NCI-H1092 treated with DMSO at 0.1 percent for 48 hours (cell line): ENCODE results near the gene GKN2.

Experiments
- DNase-seq: peaks from one replicate; lab custom pipeline; 2025; lab: John Stamatoyannopoulos, UW

GKN2 gene

DNA sequence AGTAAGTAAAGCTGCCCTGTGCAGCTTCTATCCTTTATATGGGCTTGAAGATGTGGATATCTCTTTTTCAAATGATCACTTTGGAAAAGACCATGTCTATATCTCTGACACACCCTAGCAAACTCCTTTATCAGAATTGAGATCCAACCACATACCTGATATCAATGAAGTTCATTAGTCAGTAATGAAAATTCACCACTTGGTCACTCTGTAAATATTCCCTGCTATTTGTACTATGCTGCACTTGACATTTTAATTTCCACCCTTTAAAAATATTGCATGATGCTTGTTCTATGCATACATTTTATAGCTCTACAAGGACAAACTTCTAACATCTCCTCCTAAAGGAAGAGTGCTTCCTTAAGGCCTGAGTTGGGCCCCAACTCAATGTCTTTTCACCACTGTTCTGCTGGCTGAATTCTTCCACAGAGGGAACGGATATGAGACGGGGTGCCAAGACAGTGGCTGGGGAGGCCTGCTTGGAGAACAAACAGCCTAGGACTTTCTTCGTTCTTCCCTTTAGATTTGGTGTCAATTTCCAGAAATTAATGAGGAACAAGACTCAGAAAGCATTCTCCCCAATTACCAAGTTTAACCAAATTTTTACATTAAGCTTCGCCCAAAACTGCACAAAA is at the start of gene GKN2:
TSS of gene GKN2 (minus strand) at position 7 of the 635 bp plus-strand sequence. CDS start 32 bp downstream, outside the sequence.
- no peak for DNase-seq

GRCh38 chr2:69001879-69002278 is 49.2 kb upstream of the GKN2 start:
- no peak for DNase-seq

DNA sequence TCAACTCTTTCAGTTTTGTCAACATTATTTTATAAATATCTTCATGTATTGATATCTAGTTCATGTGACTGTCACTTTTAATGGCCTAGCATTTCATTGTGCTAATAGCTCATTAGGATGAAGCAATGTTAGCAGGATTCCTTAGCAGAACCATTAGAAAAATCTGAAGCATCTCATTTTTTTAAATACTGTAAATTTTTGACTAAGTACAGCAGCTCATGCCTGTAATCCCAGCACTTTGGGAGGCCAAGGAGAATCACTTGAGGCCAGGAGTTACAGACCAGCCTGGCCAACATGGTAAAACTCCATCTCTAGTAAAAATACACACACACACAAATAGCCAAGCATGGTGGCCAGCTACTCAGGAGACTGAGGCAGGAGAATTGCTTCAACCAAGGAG is 44.7 kb upstream of the GKN2 start:
- DNase-seq: no peak

- DNase-seq: no peak
These were observed 43.2 kb upstream of the GKN2 start for GRCh38 chr2:68995916-68996315.

DNA sequence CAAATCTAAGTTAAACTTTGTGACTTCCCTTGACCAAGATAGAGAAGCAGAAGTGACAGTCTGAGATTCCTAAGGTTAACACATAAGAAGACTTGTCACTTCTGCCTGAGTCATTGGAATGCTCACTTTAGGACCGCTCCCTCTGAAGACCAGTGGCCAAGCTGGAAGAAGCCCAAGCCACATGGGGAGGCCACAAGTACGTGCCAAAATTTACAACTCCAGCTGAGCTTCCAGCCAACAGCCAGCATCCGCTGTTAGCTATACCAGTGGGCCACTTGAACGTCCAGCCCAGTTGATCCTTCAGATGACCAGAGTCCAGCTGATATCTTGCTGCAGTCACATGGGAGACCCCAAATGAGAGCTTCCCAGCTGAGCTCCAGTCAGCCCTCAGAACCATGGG is 42.2 kb upstream of the GKN2 start:
- DNase-seq: no peak

DNA sequence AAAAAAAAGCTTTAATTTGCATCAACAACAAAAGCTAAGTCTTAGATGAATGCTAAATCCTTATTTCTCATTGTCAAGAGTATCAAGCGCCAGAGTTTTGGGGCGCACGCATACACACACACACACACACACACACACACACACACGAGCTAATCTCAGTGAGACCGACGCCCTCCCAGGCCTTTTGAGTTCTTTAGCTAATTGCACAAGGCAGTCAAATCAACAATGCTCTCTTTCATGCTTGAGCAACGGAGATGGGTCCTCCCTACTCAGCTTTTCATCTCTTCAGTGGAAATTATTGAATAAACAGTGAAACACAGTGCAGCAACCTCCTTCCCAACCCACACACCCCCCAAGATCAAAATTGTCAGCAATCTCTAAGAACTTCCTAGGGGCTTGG is 41.0 kb upstream of the GKN2 start:
- DNase-seq: no peak

DNA sequence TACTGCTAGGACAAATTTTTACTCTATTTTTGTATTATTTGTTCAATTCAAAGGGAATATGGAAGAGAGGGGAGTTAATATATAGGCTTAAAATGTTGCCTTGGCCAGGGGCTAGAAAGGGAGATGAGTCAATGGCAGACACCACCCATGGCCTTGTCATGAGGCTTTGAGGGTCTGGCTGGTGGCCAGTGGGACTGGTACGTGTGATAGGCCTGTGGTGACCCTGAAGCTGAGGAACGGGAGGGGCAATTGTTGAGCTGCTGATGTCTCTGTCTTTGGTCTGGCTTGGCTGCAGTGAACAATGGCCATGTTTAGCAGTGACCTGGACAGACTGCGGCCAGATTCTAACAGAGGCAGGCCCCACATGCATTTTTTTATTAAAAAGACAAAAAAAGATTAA is 40.2 kb upstream of the GKN2 start:
- no peak for DNase-seq

DNA sequence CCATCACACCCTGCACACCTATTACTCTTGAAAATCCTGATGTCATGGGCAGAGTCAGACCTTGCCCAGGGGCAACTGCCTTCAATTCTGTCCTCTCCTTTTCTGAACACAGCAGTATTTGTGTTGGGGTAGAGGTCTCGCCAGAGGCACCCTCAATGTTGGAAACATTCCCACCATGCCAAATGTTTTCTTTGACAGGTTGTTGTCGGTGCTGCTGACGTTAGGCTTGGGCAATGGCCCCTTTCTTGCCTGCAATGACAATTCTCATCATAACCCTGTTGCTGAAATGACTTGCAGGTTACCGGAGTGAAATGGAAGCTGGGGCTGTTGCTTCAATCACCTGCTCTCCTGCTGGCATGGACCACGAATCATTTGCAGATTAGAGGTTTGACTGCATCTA is 39.6 kb upstream of the GKN2 start:
- no peak for DNase-seq

DNA sequence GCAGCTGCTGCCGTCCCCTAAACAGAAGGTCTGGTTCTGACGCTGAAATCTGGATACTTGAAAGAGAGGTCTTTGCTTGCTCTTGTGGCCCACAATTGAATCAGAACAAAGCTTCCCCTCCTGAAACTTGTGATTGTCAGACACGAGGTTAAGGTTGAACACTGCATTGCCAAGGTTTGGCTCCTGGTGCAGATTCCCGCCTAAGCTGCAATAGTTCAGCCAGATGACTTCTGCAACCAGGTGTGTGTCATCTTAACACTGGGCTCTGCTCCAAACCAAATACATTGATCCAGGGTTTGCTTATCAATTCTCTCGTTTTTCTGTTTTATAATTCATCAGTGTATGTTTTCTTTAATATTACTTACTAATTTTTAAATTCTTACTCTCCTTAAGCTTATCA is 36.3 kb upstream of the GKN2 start:
- DNase-seq: no peak

DNA sequence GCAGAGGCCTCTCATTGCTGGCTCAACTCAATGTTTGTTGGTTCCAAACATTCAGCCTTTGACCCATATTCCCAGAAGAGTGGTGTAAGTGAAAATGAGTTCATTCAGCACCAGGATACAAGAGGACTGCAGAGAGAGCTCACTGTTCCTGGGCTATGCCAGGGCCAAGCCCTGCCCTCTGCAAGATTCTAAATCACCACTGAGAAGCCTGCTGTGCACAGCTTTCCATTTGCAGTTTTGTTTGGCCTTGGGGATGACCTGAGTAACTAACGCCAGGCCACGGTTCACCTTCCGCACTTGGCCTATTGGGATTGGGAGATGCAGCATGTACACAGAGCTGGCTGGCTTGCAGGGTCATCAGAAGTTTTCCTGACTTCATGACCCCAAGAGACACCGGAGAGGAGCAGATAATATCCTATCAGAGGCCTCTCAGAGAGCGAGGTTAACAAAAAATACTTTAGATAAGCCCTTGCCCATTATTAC is 34.4 kb upstream of the GKN2 start:
- no peak for DNase-seq

- DNase-seq: no peak
These were observed 28.3 kb upstream of the GKN2 start for GRCh38 chr2:68980956-68981355.

- DNase-seq: no peak
These were observed 25.4 kb upstream of the GKN2 start for GRCh38 chr2:68978098-68978497.

- no peak for DNase-seq
These were observed 24.8 kb upstream of the GKN2 start for GRCh38 chr2:68977453-68977852.

- DNase-seq: no peak
These were observed 23.2 kb upstream of the GKN2 start for GRCh38 chr2:68975844-68976243.

DNA sequence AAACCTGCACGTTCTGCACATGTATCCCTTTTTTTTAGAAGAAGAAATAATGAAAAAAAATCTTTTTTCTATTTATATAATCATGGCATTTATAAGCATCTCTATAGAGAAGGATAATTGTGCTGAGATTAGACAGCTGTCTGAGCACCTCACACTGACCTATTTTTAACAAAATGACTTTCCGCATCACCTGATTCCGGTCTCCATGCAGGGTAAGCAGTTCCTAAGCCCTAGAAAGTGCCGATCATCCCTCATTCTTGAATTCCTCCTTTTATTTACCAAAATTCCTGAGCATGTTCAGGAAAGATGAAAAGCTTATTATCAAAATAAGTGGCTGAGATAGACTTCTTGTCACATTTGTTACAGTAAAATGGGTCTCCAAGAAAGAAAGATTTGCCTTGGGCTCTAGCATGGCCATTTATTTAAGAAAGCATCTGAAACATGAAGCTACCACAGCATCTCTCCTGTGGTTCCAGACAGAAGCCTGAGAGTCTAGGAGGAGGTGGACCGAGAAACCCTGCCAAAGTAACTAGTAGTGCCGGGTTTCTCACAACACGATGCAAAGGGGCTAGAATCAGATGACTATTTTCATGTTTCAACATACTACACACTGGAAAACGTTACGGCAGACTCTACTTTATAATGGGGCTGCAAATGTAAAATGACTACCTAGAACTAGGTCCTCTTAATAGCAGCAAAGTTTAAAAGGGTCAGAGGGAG is 22.4 kb upstream of the GKN2 start:
- no peak for DNase-seq

GRCh38 chr2:68974251-68974650 is 21.6 kb upstream of the GKN2 start, which contains the start of gene GKN1:
Gene GKN1 (plus strand): TSS chr2:68974636. CDS start chr2:68974678, 42 bp downstream.
- DNase-seq: no peak

DNA sequence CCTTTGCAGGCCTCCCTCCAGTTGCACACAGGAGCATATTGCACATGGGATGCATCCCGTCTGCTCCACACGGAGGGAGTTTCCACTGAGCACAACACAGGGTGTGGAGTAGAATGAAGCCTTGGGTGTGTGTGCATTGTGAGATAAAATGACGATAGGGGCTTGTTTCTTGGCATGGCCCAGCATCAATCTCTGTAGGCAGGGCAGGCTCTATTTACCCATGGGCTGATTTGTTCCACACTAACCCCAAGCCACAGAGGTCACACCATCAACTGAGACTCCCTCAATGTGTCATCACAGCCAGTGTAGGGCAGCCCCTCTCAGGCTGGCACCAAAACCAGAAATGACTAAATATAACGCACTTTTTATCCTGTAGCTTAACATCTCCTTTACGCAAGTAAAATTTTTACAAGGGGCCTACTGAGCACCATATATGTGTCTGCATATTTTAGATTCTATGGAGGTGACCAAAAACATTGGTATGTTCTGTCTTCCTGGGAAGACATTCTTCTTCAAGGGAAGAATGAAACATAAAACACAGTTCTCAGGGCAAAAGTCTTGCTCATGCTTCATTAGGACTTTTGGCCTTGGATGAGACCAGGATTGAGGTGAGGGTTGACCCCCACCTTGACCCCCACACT is 19.0 kb upstream of the GKN2 start:
- DNase-seq: no peak

DNA sequence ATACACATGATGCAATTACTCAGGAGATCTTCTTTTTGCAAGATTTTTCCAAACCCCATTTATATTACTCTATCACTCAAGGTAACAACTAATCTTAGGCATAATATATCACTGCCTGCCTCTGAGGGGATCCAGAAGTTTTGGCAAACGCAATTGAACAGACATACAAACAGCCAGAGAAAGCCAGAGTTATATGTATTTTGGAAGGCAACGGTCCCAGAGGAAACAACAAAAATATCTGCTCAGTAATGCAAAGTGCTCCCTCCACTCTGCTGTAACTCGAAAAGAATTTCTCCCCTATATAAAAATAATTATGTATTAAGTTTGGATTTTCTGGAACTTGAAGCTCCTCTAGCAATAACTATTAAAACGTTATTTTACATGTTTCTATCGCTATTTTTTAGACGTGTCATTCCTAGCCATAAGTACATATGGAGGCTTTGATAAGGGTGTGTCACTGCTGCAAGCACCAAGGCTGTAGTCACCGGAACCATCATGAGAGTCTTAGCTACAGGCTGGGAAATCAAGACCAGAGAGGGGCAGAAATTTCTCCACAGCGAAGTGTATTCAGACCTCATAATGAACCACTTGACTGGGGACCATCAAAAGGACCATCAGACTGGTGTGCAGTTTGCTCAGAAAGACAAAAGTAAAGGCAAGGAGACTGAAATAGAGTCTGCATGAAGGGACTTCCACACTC is 18.0 kb upstream of the GKN2 start:
- no peak for DNase-seq

DNA sequence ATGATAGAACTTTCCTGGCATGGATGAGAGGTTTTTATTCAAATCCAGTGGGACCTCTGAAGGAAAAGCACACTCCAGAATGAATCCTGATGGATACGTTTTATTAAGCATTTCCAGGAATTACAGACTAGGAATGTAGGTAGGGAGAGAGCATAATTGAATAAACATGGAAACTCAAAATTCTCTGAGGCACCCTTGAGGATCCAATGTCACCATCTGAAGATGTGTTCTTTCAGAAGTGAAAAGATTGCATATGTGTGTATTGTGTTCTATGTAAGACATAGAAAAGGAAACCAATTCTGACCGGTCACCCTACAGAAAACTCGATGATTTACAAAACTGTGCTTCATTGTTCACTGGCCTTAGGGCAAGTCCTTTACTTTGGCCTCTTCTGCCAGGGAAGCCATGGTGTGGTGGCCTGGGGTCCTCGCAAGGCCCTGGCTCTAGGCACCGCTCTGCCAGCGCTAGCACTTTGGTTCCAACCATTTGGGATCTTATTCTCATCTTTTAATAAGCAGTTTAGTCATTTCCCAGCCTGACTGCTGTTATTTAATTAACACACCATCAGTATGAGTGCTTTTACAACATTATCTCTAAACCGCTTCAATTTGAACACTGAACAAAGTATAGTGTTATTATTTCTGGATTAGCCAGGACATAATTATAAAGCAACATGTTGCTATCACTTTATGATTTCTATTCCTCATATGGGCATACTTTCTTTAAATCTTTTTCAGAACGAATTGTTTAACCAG is 17.2 kb upstream of the GKN2 start:
- DNase-seq: no peak

- DNase-seq: no peak
These were observed 15.5 kb upstream of the GKN2 start for GRCh38 chr2:68968221-68968620.

GRCh38 chr2:68964282-68964681 is 11.6 kb upstream of the GKN2 start:
- no peak for DNase-seq

GRCh38 chr2:68961380-68961779 is 8.7 kb upstream of the GKN2 start:
- no peak for DNase-seq
